Measurements from ENCODE around the gene PIK3R2.
A peak's percentile ranks its signal among the peaks of the same experiment; 100 is the strongest.

The PIK3R2 gene

DNA sequence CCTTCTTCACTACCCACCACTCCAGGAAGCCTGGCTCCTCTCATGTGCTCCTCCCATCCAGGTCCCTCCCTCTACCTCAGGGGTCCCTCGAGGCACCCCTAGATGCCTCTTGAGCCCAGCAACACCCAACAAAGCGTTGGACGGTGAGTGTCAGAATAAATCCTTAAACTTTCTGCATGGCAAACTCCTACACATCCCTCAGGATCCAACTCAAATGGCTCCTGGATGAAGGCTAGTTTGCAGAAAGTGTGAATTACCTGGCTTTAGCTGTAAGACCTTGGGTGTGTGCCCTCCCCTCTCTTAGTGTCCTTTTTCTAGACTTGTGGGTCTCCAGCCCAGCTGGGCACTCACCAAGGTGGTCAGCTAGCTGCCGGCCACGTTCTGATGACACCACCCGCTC lies 45.4 kb downstream of the PIK3R2 start:
- Histone ChIP-seq H3K9ac (ENCODE audit: low read depth in 1 of 2, low read length in 2 of 2) (no peak overlapping the region), H3K36me3 (ENCODE audit: control insufficient read depth in 2 of 2, insufficient read depth in 2 of 2, low read length in 2 of 2) (peaks cover 15 to 23% of the 10 kb centered on the region in 2 donors), H3K27me3 (ENCODE audit: control insufficient read depth in 2 of 2, insufficient read depth in 2 of 2, low read length in 2 of 2) (no peaks in the 10 kb centered on the region), H3K4me1 (ENCODE audit: control insufficient read depth in 2 of 2, insufficient read depth in 2 of 2, low read length in 2 of 2) (peaks cover 21 to 22% of the 10 kb centered on the region in 2 donors), H3K9me3 (ENCODE audit: control insufficient read depth in 2 of 2, low read length in 2 of 2) (no peaks in the 10 kb centered on the region), H3K4me3 (ENCODE audit: low read length in 2 of 2) (no peak overlapping the region), H3K27ac (ENCODE audit: low read depth in 2 of 2, low read length in 2 of 2) (no peak overlapping the region)

DNA sequence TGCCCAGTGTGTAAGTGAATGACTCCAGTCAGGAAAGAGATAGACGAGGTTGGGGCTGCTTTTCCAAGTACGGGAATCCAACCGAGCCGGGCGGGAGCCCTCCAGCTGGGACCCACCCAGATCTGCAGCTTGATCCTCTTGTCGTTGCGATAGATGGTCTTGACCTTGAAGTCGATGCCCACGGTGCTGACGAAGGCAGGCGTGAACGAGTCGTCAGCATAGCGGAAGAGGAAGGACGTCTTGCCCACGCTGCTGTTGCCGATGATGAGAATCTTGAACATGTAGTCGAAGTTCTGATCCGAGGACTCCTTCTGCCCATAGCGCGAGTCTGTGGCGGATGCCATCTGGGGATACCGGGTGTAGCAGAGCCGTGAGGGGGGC lies 49.4 kb downstream of the PIK3R2 start:
- no peak overlapping the region for H3K27ac ChIP-seq (ENCODE audit: low read depth in 2 of 2, low read length in 2 of 2)
- H3K4me3 ChIP-seq (ENCODE audit: low read length in 2 of 2) = no peak overlapping the region
- H3K4me1 ChIP-seq (ENCODE audit: control insufficient read depth in 2 of 2, insufficient read depth in 2 of 2, low read length in 2 of 2) = peaks cover 13 to 17% of the 10 kb centered on the region in 2 donors
- H3K36me3 ChIP-seq (ENCODE audit: control insufficient read depth in 2 of 2, insufficient read depth in 2 of 2, low read length in 2 of 2) = peaks cover 11 to 14% of the 10 kb centered on the region in 2 donors
- no peaks in the 10 kb centered on the region for H3K27me3 ChIP-seq (ENCODE audit: control insufficient read depth in 2 of 2, insufficient read depth in 2 of 2, low read length in 2 of 2)
- no peak overlapping the region for H3K9ac ChIP-seq (ENCODE audit: low read depth in 1 of 2, low read length in 2 of 2)
- H3K9me3 ChIP-seq (ENCODE audit: control insufficient read depth in 2 of 2, low read length in 2 of 2) = no peaks in the 10 kb centered on the region

DNA sequence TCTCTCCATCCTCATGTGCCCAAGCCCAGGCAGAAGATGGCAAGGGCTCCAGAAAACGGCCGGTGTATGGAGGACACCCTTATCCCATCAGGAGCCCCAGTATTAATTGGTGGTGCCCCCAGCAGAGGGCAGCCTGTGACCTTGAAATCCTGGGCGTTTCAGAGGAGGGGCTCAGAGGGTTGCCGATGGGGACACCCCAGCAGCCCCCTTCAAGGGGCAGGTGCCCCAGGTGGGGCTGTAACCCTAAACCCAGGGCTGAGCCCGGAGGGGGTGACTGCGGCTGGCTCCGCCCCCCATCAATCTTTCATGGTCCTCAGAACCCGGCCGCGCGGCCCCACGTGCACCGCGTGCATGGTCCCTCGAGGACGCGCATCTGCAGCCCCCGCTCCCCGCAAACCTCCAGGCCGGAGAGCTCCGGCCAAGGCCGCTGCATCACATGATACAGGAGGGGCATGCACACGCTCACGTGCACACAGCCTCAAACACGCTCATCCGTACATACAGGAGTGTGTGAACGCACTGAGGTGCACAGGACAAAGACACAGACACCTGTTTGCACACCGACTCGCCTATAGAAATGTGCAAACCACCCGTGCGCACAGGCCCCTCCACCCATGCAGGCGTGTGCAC lies 49.9 kb downstream of the PIK3R2 start:
- Histone ChIP-seq H3K9ac (ENCODE audit: low read depth in 1 of 2, low read length in 2 of 2) (peak overlapping the region; percentile 63 to 76), H3K4me1 (ENCODE audit: control insufficient read depth in 2 of 2, insufficient read depth in 2 of 2, low read length in 2 of 2) (peaks cover 13 to 17% of the 10 kb centered on the region in 2 donors), H3K4me3 (ENCODE audit: low read length in 2 of 2) (peak overlapping the region; percentile 82 to 85), H3K36me3 (ENCODE audit: control insufficient read depth in 2 of 2, insufficient read depth in 2 of 2, low read length in 2 of 2) (peaks cover 8 to 11% of the 10 kb centered on the region in 2 donors), H3K27me3 (ENCODE audit: control insufficient read depth in 2 of 2, insufficient read depth in 2 of 2, low read length in 2 of 2) (no peaks in the 10 kb centered on the region), H3K9me3 (ENCODE audit: control insufficient read depth in 2 of 2, low read length in 2 of 2) (no peaks in the 10 kb centered on the region), H3K27ac (ENCODE audit: low read depth in 2 of 2, low read length in 2 of 2) (no peak overlapping the region)

DNA sequence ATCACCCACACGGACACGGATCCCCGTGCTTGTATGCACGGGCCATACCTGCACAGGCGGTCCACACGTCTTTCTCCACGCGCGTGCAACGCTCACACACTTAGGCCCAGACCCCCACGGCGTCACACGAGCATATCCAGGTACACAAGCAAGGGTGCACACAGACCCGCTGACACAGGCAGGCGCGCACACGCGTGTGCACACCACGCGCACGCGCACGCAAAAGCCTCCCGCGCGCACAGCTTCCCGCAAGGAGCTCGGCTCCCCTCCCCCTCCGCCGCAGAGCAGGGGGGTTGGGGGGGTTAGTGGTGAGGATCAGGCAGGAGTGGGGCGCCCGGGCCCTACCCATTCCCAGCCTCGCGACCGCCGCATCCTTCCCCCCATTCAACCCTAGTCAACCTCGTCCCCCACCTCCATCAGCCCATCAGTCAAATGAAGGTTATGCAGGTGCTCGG lies 50.5 kb downstream of the PIK3R2 start:
- peak overlapping the region; percentile 31 to 79 for H3K27ac ChIP-seq (ENCODE audit: low read depth in 2 of 2, low read length in 2 of 2)
- no peaks in the 10 kb centered on the region for H3K27me3 ChIP-seq (ENCODE audit: control insufficient read depth in 2 of 2, insufficient read depth in 2 of 2, low read length in 2 of 2)

DNA sequence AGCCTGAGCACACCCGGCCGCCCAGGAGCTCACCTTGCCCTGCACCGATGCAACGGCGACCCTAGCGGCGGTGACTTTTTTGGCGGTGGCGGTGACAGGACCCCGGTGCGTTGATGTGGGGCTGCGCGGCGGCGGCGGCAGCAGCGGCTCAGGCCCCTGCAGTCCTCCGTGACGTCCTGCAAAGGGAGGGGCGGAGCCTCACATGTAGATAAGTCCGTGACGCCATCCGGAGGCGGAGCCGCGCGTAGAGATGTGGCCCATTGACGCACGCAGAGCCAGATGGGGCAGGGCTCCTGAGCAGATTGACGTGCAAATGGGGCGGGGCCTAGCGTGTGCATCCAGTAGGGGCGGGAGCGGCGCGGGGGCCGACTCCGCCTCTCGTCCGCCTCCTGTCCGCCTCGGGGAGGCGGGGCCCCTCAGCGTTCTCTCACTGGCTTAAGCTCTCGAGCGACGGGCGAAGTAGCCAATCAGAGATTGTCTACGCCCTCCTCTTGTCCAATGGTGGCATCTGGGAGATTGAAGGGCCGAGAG lies 51.0 kb downstream of the PIK3R2 start, which contains the start of gene RAB3A:
TSS of gene RAB3A (minus strand) at position 180 of the 531 bp plus-strand sequence. CDS start 1,302 bp downstream, outside the sequence.
- H3K36me3 ChIP-seq (ENCODE audit: control insufficient read depth in 2 of 2, insufficient read depth in 2 of 2, low read length in 2 of 2) = peaks cover 0 to 3% of the 10 kb centered on the region in 2 donors
- peak within 1 kb of the TSS; percentile 82 to 85 for H3K4me3 ChIP-seq (ENCODE audit: low read length in 2 of 2)
- no peaks in the 10 kb centered on the region for H3K9me3 ChIP-seq (ENCODE audit: control insufficient read depth in 2 of 2, low read length in 2 of 2)
- peaks cover 0 to 5% of the 10 kb centered on the region in 2 donors for H3K27me3 ChIP-seq (ENCODE audit: control insufficient read depth in 2 of 2, insufficient read depth in 2 of 2, low read length in 2 of 2)
- peak within 1 kb of the TSS; percentile 88 to 93 for H3K9ac ChIP-seq (ENCODE audit: low read depth in 1 of 2, low read length in 2 of 2)
- H3K27ac ChIP-seq (ENCODE audit: low read depth in 2 of 2, low read length in 2 of 2) = peak within 1 kb of the TSS; percentile 94 to 96
- peaks cover 13 to 17% of the 10 kb centered on the region in 2 donors for H3K4me1 ChIP-seq (ENCODE audit: control insufficient read depth in 2 of 2, insufficient read depth in 2 of 2, low read length in 2 of 2)

More for the DNA sequence above, 50.5 kb downstream of the PIK3R2 start:
- peaks cover 3 to 6% of the 10 kb centered on the region in 2 donors for H3K36me3 ChIP-seq (ENCODE audit: control insufficient read depth in 2 of 2, insufficient read depth in 2 of 2, low read length in 2 of 2)
- H3K9ac ChIP-seq (ENCODE audit: low read depth in 1 of 2, low read length in 2 of 2) = peak overlapping the region; percentile 63 to 76
- H3K9me3 ChIP-seq (ENCODE audit: control insufficient read depth in 2 of 2, low read length in 2 of 2) = no peaks in the 10 kb centered on the region
- peak overlapping the region; percentile 82 to 85 for H3K4me3 ChIP-seq (ENCODE audit: low read length in 2 of 2)
- H3K4me1 ChIP-seq (ENCODE audit: control insufficient read depth in 2 of 2, insufficient read depth in 2 of 2, low read length in 2 of 2) = peaks cover 13 to 17% of the 10 kb centered on the region in 2 donors

DNA sequence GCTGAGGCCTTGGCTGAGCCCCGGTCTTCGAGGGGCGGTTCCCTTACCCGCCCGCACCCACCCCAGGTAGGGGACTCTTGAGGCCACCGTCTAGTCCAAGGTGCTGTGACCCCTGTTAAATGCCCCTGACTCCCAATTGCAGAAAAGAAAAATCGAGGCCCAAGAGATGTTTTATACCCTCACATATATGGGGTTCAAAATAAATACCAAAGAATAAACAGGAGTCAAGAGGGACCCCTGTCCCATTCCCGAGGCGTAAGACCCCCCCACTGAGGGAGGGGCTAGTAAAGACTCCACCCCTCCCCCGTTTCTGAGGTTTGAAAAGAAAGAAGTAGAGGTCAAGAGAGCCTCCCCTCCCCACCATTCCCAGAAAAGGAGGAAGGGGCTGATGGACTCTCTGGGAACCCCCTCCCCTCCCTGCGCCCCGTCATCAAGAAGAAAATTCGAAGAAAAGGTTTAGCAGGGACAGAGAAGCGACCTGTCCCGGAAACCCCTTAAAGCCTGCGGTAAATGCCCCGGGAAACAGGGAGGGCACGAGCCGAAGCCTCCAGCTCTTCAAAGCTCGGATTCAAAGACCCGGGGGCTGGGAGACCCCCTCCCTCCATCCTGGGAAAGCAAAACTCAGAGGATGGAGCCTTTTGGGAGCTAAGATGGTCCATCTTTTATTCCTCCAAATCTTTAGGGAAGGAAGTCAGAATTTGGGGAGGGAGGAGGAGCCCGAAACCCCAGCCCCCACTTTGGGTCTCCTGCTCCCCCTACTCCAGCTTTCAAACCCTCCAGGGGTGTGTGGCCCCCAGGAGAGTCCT lies 51.6 kb downstream of the PIK3R2 start:
- Histone ChIP-seq H3K9ac (ENCODE audit: low read depth in 1 of 2, low read length in 2 of 2) (peak overlapping the region; percentile 88 to 93), H3K4me3 (ENCODE audit: low read length in 2 of 2) (peak overlapping the region; percentile 63 to 80), H3K27me3 (ENCODE audit: control insufficient read depth in 2 of 2, insufficient read depth in 2 of 2, low read length in 2 of 2) (peaks cover 0 to 5% of the 10 kb centered on the region in 2 donors), H3K27ac (ENCODE audit: low read depth in 2 of 2, low read length in 2 of 2) (peak overlapping the region; percentile 94 to 96), H3K4me1 (ENCODE audit: control insufficient read depth in 2 of 2, insufficient read depth in 2 of 2, low read length in 2 of 2) (peaks cover 13 to 17% of the 10 kb centered on the region in 2 donors), H3K36me3 (ENCODE audit: control insufficient read depth in 2 of 2, insufficient read depth in 2 of 2, low read length in 2 of 2) (peaks cover 0 to 3% of the 10 kb centered on the region in 2 donors), H3K9me3 (ENCODE audit: control insufficient read depth in 2 of 2, low read length in 2 of 2) (no peaks in the 10 kb centered on the region)

DNA sequence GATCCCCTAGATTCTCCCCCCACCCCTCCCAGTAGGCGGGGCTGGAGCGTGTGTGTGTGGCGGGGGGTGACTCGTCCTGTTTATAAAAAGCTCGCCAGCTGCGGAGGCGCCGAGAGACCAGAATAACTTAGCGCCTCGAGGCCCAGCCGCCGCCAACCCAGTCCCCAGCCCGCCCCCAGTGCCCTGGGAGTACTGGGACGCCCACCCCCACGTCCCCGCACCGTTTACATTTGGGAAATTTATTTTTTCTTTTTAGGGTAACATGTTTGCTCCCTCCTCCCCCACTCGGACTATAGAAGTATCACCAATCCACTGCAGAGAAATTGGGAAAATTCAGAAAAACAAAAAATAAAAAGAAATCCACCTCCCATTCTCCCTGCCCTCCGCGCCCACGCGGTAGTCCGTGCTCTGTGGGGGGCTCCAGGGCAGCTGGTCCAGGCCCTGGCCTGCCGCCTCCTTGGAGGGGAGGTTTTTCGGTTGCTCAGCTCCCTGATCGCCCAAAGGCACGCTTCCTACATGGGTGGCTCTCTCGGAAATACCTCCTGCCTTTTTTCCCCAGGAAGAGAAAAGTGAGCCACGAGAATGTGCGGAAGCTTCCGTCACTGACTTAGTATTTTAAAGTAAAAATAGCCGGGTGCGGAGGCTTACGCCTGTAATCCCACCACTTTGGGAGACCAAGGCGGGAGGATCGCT lies 52.4 kb downstream of the PIK3R2 start:
- Histone ChIP-seq H3K9ac (ENCODE audit: low read depth in 1 of 2, low read length in 2 of 2) (peak overlapping the region; percentile 88 to 93), H3K4me1 (ENCODE audit: control insufficient read depth in 2 of 2, insufficient read depth in 2 of 2, low read length in 2 of 2) (peaks cover 13 to 17% of the 10 kb centered on the region in 2 donors), H3K27me3 (ENCODE audit: control insufficient read depth in 2 of 2, insufficient read depth in 2 of 2, low read length in 2 of 2) (peaks cover 0 to 5% of the 10 kb centered on the region in 2 donors), H3K36me3 (ENCODE audit: control insufficient read depth in 2 of 2, insufficient read depth in 2 of 2, low read length in 2 of 2) (peaks cover 0 to 2% of the 10 kb centered on the region in 2 donors), H3K27ac (ENCODE audit: low read depth in 2 of 2, low read length in 2 of 2) (peak overlapping the region; percentile 94 to 96), H3K4me3 (ENCODE audit: low read length in 2 of 2) (peak overlapping the region; percentile 63 to 80), H3K9me3 (ENCODE audit: control insufficient read depth in 2 of 2, low read length in 2 of 2) (no peaks in the 10 kb centered on the region)

DNA sequence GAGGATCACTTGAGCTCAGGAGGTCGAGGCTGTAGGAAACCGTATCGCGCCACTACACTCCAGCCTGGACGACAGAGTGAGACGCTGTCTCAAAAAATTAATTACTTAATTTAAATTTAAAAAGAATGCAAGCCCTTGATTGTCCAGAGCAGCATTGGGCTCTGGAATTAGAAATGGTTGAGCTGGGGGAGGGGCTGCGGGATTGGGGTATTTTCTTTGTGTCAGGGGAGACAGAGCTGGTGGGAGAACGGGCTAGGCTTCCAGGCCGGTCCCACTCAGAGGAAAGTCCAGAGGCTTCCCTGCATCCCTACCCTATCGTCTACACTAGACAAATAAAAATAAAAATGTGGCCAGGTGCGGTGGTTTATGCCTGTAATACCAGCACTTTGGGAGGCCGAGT lies 53.1 kb downstream of the PIK3R2 start:
- peak overlapping the region in 1 of 2 donors; percentile 96 for H3K27ac ChIP-seq (ENCODE audit: low read depth in 2 of 2, low read length in 2 of 2)
- H3K4me1 ChIP-seq (ENCODE audit: control insufficient read depth in 2 of 2, insufficient read depth in 2 of 2, low read length in 2 of 2) = peaks cover 13 to 17% of the 10 kb centered on the region in 2 donors
- H3K4me3 ChIP-seq (ENCODE audit: low read length in 2 of 2) = no peak overlapping the region
- no peaks in the 10 kb centered on the region for H3K36me3 ChIP-seq (ENCODE audit: control insufficient read depth in 2 of 2, insufficient read depth in 2 of 2, low read length in 2 of 2)
- no peak overlapping the region for H3K9ac ChIP-seq (ENCODE audit: low read depth in 1 of 2, low read length in 2 of 2)
- peaks cover 0 to 5% of the 10 kb centered on the region in 2 donors for H3K27me3 ChIP-seq (ENCODE audit: control insufficient read depth in 2 of 2, insufficient read depth in 2 of 2, low read length in 2 of 2)
- H3K9me3 ChIP-seq (ENCODE audit: control insufficient read depth in 2 of 2, low read length in 2 of 2) = no peaks in the 10 kb centered on the region

DNA sequence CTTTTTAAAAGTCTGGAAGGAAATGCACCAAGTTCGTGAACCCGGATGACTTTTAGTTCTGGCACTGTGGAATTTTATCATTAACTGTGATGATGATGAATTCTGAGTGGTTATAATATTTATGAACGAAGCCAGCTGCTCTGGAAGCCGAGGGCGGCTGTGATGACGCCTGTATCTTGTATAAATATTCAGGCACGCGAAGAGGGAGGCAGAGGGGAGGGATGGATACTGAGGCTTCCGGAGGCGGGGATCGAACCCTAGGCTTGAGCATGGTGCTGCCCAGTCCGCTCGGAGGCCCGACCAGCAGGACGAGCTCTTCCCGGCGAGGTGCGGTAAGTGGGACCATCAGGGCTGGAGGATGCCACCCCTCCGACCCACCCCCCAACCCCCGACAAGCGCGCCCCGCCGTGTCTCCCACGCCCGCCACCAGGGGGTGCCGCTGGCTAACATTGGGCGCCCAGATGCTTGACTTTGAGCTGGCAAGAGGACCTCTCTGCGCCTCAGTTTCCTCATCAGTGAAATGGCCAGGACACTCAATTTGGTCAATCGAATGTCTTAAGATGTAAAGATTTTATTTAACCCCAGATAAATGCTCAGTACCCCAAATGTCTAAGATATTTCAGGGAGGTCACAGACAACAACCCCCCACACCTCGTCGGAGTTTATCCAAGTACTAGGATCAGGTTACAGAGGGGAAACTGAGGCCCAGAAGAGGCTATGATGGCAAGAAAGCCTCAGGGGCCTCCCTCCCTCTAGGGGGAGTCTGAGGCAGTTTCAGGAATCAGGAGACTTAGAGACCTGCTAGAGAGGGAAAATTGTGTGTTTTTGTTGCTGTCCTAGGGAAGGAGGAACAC lies 55.4 kb downstream of the PIK3R2 start:
- Histone ChIP-seq H3K27ac (ENCODE audit: low read depth in 2 of 2, low read length in 2 of 2) (no peak overlapping the region), H3K4me3 (ENCODE audit: low read length in 2 of 2) (no peak overlapping the region), H3K9me3 (ENCODE audit: control insufficient read depth in 2 of 2, low read length in 2 of 2) (no peaks in the 10 kb centered on the region), H3K27me3 (ENCODE audit: control insufficient read depth in 2 of 2, insufficient read depth in 2 of 2, low read length in 2 of 2) (peaks cover 0 to 5% of the 10 kb centered on the region in 2 donors), H3K4me1 (ENCODE audit: control insufficient read depth in 2 of 2, insufficient read depth in 2 of 2, low read length in 2 of 2) (peaks cover 4 to 8% of the 10 kb centered on the region in 2 donors), H3K9ac (ENCODE audit: low read depth in 1 of 2, low read length in 2 of 2) (no peak overlapping the region), H3K36me3 (ENCODE audit: control insufficient read depth in 2 of 2, insufficient read depth in 2 of 2, low read length in 2 of 2) (no peaks in the 10 kb centered on the region)
